Small intestine (tissue), 7 donors: ENCODE results near the gene SYVN1. TPM values are rescaled to one million over a fixed set of nuclear protein-coding genes. Genes with fewer than 3 reads are reported as not detected.

ENCODE experiments used
- DNase-seq, 2 donors: peaks; one replicate each; pipeline versions ENCODE4 v3.0.0 to v3.0.0-alpha.2; 2013
- FAIRE-seq: peaks from 2 replicates; lab custom pipeline; 2012; peaks lifted over from hg19 to GRCh38; lab: Jason Lieb, UNC
- H3K27ac ChIP-seq, 3 donors: one replicate each; pipeline ENCODE4 v1.5.1; 2013; ENCODE audit warnings: low read length in 2 of 3, mild to moderate bottlenecking in 2 of 3, control low read depth in 1 of 3, inconsistent platforms in 1 of 3, low read depth in 1 of 3, moderate library complexity in 1 of 3
- H3K27me3 ChIP-seq, 3 donors: one replicate each; pipeline ENCODE4 v1.6.1; 2013; ENCODE audit warnings: low read length in 3 of 3, inconsistent platforms in 1 of 3; ENCODE audit not compliant: control insufficient read depth in 3 of 3, insufficient read depth in 3 of 3
- H3K36me3 ChIP-seq, 3 donors: one replicate each; pipeline ENCODE4 v1.6.1; 2013; ENCODE audit warnings: low read length in 3 of 3, inconsistent platforms in 1 of 3, low read depth in 1 of 3, mild to moderate bottlenecking in 1 of 3, moderate library complexity in 1 of 3; ENCODE audit not compliant: control insufficient read depth in 3 of 3, insufficient read depth in 2 of 3
- H3K4me1 ChIP-seq, 3 donors: one replicate each; pipeline ENCODE4 v1.6.1; 2013; ENCODE audit warnings: low read length in 2 of 3, inconsistent platforms in 1 of 3, low read depth in 1 of 3, mild to moderate bottlenecking in 1 of 3, moderate library complexity in 1 of 3; ENCODE audit not compliant: control insufficient read depth in 3 of 3, insufficient read depth in 2 of 3
- H3K4me3 ChIP-seq, 3 donors: one replicate each; pipeline ENCODE4 v1.5.1; 2013; ENCODE audit warnings: low read length in 3 of 3, control low read depth in 1 of 3, inconsistent platforms in 1 of 3, low read depth in 1 of 3, mild to moderate bottlenecking in 1 of 3, moderate library complexity in 1 of 3
- H3K9me3 ChIP-seq, 2 donors: one replicate each; pipeline ENCODE4 v1.6.1; 2013; ENCODE audit warnings: low read depth in 1 of 2, low read length in 1 of 2; ENCODE audit not compliant: control insufficient read depth in 2 of 2, insufficient read depth in 1 of 2
- WGBS, 3 donors: extraction: QIAGEN DNeasy Blood & Tissue Kit; methylation state at CpG; one replicate each; pipeline ENCODE4 v1.1.7; 2013; 5-methylcytosine and 5-hydroxymethylcytosine counted together
- polyA plus RNA-seq, 4 donors: library from polyadenylated mRNA; stranded (reverse) in 3 of 4; unstranded in 1 of 4; fragments of 200-250 nt in 3 of 4; fragments of 120-200 nt in 1 of 4; gene quantifications; one replicate each; pipeline versions ENCODE4 v1.2.1 to v1.2.3, GENCODE V29; 2013
- donor health status: healthy with polysubstance abuse.
- donor health status: control.
- donor health status: control.
- donor health status: Bipolar disorder and iron deficiency.
- donor health status: healthy.

The SYVN1 gene
- polyA plus RNA-seq, 4 donors = 10.5 to 34.4 (median 19.5) TPM

DNA sequence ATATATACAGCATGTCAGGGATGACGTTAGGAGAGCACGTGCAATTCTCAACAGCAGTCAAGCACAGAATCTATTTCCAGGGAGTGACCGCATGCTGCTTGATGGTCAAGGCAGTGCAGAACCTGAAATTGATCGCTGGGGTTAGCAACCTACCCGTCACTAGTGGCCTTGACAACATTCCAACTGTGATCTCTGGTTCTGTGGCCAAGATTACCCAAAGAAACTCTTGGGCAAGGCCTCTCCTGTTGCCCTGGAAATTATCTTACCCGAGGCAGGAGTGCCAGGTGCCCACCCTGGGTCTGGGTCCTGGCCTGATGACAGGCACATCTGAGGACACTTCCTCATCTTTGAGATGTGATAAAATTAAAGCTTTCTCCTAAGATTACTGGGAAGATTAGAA is 20.5 kb downstream of the SYVN1 start:
- H3K27ac ChIP-seq = no peak overlapping the region
- 44 to 71% (median 59%) methylated on average over 6 of the region's 6 CpGs for WGBS, 3 donors
- H3K4me1 ChIP-seq = peaks cover 5 to 43% (median 15%) of the 10 kb centered on the region in 3 donors
- peaks cover 0 to 66% (median 3%) of the 10 kb centered on the region in 3 donors for H3K36me3 ChIP-seq
- FAIRE-seq (no peak), DNase-seq (no peak)
- no peaks in the 10 kb centered on the region for H3K27me3 ChIP-seq
- no peak overlapping the region for H3K4me3 ChIP-seq
- H3K9me3 ChIP-seq = no peaks in the 10 kb centered on the region

DNA sequence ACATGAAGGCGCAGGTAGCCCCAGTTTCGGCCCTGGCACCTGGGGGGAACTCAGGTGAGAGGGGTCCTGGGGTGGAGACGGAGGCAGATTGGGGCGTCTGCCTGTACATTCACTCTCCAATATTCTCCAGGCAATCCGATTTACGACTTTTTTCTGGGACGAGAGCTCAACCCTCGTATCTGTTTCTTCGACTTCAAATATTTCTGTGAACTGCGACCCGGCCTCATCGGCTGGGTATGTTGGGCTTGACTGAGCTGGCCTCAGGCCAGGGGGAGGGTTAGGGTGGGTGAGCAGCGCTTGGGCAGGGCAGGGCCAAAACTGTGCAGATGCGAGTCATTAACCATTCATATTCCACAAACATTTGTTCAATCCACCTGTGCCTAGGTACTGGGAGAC is 21.0 kb downstream of the SYVN1 start:
- peaks cover 5 to 43% (median 15%) of the 10 kb centered on the region in 3 donors for H3K4me1 ChIP-seq
- no peak for FAIRE-seq

DNA sequence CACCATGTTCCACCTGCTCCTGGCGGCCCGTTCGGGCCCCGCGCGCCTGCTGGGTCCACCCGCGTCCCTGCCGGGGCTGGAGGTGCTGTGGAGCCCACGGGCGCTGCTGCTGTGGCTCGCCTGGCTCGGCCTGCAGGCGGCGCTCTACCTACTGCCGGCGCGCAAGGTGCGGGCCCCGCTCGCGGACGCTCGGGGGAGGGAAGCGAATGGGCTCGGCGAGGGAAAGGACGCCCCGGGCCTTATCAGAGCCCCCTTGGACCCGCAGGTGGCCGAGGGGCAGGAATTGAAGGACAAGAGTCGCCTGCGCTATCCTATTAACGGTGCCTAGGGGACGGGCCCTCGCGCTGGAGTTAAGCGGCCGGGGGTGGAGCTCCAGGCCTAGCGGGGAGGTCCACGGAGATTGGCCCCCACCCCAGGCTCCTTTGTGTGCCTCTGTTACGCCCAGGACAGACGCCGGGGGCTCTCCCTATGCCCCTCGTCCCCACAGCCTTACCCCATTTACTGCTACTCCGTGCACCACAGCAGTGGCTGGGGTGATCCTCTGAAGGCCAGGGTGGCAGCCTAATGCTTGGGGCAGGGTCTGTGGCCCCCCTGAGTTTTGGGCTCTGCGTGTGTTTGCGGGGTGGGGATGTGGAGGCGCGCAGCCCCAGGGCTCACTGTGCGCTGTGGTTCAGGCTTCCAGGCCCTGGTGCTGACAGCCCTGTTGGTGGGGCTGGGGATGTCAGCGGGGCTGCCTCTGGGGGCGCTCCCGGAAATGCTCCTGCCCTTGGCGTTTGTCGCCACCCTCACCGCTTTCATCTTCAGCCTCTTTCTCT is 21.6 kb downstream of the SYVN1 start:
- Histone ChIP-seq H3K9me3 (no peaks in the 10 kb centered on the region), H3K36me3 (peaks cover 5 to 65% (median 8%) of the 10 kb centered on the region in 3 donors), H3K27ac (peak overlapping the region; percentile 15 to 79 (median 38)), H3K4me1 (peaks cover 5 to 41% (median 15%) of the 10 kb centered on the region in 3 donors), H3K4me3 (peak overlapping the region; percentile 38 to 83 (median 58)), H3K27me3 (no peaks in the 10 kb centered on the region)
- DNase-seq (peak; percentile 59 to 85), FAIRE-seq (no peak)
- 0 to 1% (median 1%) methylated on average over 51 to 57 of the region's 57 CpGs for WGBS, 3 donors

More for the DNA sequence above, 21.0 kb downstream of the SYVN1 start:
- Histone ChIP-seq H3K27me3 (no peaks in the 10 kb centered on the region), H3K4me3 (peak overlapping the region in 2 of 3 donors; percentile 58 to 83), H3K9me3 (no peaks in the 10 kb centered on the region), H3K36me3 (peaks cover under 1 to 65% (median 2%) of the 10 kb centered on the region in 3 donors), H3K27ac (peak overlapping the region in 1 of 3 donors; percentile 79)
- 7 to 28% (median 21%) methylated on average over 14 of the region's 14 CpGs for WGBS, 3 donors
- no peak for DNase-seq

DNA sequence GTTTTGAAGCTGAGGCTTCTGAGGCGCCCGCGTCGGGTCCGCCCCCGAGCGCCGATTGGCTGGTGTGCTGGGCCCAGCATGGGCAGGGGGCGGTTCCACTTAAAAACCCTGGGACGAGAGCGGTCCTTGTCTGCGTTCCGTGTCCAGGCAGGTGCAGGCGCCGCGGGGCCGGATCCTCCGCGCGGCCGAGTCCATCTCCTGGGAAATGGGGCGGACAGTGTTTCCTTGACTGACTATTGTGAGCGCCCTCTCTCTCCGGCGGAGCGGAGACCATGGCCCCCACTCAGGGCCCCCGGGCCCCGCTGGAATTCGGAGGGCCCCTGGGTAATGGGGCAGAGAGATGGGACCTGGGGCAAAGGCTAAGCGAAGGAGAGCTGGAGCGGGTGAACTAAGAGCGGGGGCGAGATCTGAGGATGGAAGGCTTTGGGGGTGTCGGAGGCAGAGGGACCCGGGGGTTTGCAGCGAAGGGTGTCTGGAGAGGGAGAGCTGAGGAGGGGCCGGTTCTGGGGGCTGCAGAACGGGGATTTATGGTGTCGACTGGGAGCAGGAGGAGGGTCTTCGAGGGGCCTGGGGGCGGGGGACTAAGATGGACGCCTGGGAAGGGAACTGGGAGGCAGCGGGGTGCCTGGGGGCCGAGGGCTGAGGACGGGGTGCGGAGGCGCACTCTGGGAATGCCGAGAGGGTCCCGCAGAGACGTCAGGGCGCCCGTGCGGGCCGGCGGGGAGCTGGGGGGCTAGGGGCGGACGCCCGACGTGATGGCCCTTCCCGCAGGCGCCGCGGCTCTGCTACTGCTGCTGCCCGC is 22.4 kb downstream of the SYVN1 start, which contains the start of gene TM7SF2:
Gene TM7SF2, plus strand, starts transcription at position 129 of the 802 bp plus-strand sequence. Its CDS starts 144 bp downstream, at position 273.
- 0 to 1% (median 1%) methylated on average over 42 to 64 of the region's 64 CpGs for WGBS, 3 donors
- peaks cover 5 to 41% (median 15%) of the 10 kb centered on the region in 3 donors for H3K4me1 ChIP-seq
- no peaks in the 10 kb centered on the region for H3K9me3 ChIP-seq
- peaks cover 5 to 73% (median 10%) of the 10 kb centered on the region in 3 donors for H3K36me3 ChIP-seq
- peak; percentile 97 for DNase-seq
- H3K4me3 ChIP-seq = peak within 1 kb of the TSS; percentile 38 to 83 (median 58)
- no peak for FAIRE-seq
- H3K27ac ChIP-seq = peak within 1 kb of the TSS; percentile 15 to 79 (median 64)
- no peaks in the 10 kb centered on the region for H3K27me3 ChIP-seq

DNA sequence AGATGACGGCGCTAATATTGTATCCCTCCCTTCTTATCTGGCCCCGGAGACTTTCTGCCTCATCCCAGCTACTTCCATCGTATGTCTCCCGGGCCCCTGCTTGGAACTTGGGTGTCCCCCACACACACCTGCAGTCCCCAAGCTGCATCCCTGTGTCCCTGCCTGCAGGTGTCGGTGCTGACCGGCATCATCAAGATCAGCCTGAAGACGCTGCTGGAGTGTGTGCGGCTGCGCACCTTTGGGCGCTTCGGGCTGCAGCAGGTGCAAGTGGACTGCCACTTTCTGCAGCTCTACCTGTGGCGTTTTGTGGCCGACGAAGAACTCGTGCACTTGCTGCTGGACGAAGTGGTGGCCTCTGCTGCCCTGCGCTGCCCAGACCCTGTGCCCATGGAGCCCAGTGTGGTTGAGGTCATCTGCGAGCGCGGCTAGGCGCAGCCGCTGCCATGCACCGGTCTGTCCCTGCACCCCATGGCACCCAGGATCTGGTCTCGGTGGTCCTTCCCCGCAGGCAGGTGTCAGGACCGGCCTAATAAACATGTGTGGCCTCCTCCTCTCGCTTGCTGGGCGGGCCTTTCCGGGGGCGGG is 23.1 kb downstream of the SYVN1 start:
- Histone ChIP-seq H3K4me1 (peaks cover 2 to 36% (median 11%) of the 10 kb centered on the region in 3 donors), H3K9me3 (no peaks in the 10 kb centered on the region), H3K27ac (peak overlapping the region in 1 of 3 donors; percentile 77), H3K27me3 (no peaks in the 10 kb centered on the region), H3K36me3 (peaks cover 5 to 73% (median 10%) of the 10 kb centered on the region in 3 donors), H3K4me3 (peak overlapping the region in 1 of 3 donors; percentile 83)
- 60 to 66% (median 62%) methylated on average over 27 to 31 of the region's 31 CpGs for WGBS, 3 donors
- DNase-seq (no peak), FAIRE-seq (no peak)

DNA sequence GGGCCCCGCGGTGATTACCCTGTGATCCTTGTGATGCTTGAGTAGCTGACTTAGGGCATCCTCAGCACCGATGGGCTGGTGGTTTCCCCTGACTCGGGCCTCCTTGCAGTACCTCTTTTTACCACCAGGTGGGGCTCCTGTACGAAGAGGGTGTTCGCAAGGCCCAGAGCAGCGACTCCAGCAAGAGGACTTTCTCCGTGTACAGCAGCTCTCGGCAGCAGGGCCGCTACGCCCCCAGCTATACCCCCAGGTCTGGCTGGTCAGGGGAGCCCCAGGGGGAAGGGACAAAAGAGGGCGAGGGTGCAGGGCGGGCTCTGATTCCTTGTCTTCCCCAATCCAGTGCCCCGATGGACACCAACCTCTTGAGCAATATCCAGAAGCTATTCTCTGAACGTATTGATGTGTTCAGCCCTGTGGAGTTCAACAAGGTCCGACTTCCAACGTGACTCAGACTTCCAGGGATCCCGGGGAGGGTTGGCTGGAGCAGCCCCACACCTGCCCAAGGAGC is 23.9 kb downstream of the SYVN1 start:
- Histone ChIP-seq H3K4me1 (peaks cover 0 to 32% (median 11%) of the 10 kb centered on the region in 3 donors), H3K4me3 (no peak overlapping the region), H3K9me3 (no peaks in the 10 kb centered on the region), H3K27me3 (no peaks in the 10 kb centered on the region), H3K27ac (peak overlapping the region in 2 of 3 donors; percentile 64 to 77), H3K36me3 (peaks cover 5 to 70% (median 14%) of the 10 kb centered on the region in 3 donors)
- WGBS, 3 donors = 6 to 12% (median 7%) methylated on average over 15 to 18 of the region's 18 CpGs
- peak; percentile 86 to 92 for DNase-seq
- FAIRE-seq = no peak

DNA sequence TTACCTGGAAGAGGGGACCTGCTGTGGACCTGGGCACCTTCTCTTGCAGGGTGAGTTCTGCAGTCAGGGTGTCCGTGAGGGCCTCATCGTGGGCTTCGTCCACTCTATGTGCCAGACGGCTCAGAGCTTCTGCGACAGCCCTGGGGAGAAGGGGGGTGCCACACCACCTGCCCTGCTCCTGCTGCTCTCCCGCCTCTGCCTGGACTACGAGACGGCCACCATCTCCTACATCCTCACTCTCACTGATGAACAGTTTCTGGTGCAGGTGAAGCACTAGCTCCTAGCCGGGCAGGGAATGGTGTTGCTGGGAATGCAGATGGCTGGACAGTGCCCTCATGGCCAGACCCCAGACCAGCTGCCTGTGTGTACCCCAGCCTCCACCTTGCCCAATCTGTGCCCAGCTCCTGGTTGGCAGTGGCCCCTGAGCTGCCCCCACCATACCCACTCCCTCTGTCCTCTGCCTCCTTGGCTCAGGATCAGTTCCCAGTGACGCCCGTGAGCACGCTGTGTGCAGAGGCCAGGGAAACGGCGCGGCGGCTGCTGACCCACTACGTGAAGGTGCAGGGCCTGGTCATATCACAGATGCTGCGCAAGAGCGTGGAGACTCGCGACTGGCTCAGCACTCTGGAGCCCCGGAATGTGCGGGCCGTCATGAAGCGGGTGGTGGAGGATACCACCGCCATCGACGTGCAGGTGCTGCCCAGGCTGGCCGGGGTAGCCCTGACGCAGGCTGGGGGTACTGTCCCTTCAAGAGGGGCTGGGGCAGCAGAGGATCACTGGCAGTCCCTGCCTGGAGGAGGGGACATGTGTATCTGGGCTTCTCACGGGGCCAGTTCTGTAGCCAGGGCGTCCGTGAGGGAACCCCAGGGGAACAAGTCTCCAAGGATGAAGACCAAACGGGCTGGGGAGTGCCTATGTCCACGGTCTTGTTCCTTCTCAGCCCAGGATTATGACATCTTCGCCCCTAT is 24.8 kb downstream of the SYVN1 start:
- no peaks in the 10 kb centered on the region for H3K27me3 ChIP-seq
- no peaks in the 10 kb centered on the region for H3K9me3 ChIP-seq
- no peak overlapping the region for H3K27ac ChIP-seq
- H3K36me3 ChIP-seq = peaks cover 5 to 65% (median 14%) of the 10 kb centered on the region in 3 donors
- H3K4me1 ChIP-seq = peaks cover 0 to 32% (median 11%) of the 10 kb centered on the region in 3 donors
- 91 to 92% (median 91%) methylated on average over 36 of the region's 36 CpGs for WGBS, 3 donors
- H3K4me3 ChIP-seq = no peak overlapping the region
- DNase-seq (no peak), FAIRE-seq (no peak)
